Lower leg skin (tissue), 3 donors: Measurements from ENCODE around the gene FDXACB1.

ENCODE experiments used
- POLR2A ChIP-seq, 2 donors: fragments of 450-650 bp; IDR thresholded peaks; one replicate each; pipeline ENCODE4 v1.6.1; 2016 to 2017; ENCODE audit warnings: antibody characterized with exemption in 2 of 2, mild to moderate bottlenecking in 1 of 2, moderate library complexity in 1 of 2
- TF ChIP-seq, protein P1 (sequence below), 3 donors: fragments of 450-650 bp; IDR thresholded peaks; one replicate each; pipeline ENCODE4 v1.5.1; 2016; ENCODE audit warnings: antibody characterized with exemption in 3 of 3, mild to moderate bottlenecking in 3 of 3, moderate library complexity in 2 of 3

GRCh38 chr11:111909378-111909777 lies 30.4 kb upstream of the FDXACB1 start:
- TF ChIP-seq, protein P1, sequence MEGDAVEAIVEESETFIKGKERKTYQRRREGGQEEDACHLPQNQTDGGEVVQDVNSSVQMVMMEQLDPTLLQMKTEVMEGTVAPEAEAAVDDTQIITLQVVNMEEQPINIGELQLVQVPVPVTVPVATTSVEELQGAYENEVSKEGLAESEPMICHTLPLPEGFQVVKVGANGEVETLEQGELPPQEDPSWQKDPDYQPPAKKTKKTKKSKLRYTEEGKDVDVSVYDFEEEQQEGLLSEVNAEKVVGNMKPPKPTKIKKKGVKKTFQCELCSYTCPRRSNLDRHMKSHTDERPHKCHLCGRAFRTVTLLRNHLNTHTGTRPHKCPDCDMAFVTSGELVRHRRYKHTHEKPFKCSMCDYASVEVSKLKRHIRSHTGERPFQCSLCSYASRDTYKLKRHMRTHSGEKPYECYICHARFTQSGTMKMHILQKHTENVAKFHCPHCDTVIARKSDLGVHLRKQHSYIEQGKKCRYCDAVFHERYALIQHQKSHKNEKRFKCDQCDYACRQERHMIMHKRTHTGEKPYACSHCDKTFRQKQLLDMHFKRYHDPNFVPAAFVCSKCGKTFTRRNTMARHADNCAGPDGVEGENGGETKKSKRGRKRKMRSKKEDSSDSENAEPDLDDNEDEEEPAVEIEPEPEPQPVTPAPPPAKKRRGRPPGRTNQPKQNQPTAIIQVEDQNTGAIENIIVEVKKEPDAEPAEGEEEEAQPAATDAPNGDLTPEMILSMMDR (IDR thresholded peaks at IDR 0.05) = no peak
- TF ChIP-seq POLR2A (IDR thresholded peaks at IDR 0.05) = no peak
